Cerebellar cortex (tissue), 1 donor: ENCODE results near the gene LAMP2.

Experiments
- DNase-seq: peaks from one replicate; pipeline ENCODE4 v3.0.0-alpha.2; 2015; ENCODE audit warnings: low spot score

LAMP2 gene

GRCh38 chrX:120456973-120457372 lies 12.1 kb downstream of the LAMP2 start:
- no peak for DNase-seq

- DNase-seq = no peak
Measured at GRCh38 chrX:120453985-120454384, 15.1 kb downstream of the LAMP2 start.

GRCh38 chrX:120452131-120452530 lies 17.0 kb downstream of the LAMP2 start:
- peak; percentile 64 for DNase-seq

GRCh38 chrX:120450163-120450562 lies 18.9 kb downstream of the LAMP2 start:
- no peak for DNase-seq

- peak; percentile 3 for DNase-seq
Measured at GRCh38 chrX:120446498-120446897, 22.6 kb downstream of the LAMP2 start.

GRCh38 chrX:120439921-120440320 lies 29.2 kb downstream of the LAMP2 start:
- no peak for DNase-seq

GRCh38 chrX:120429776-120430540 lies 39.1 kb downstream of the LAMP2 start:
- no peak for DNase-seq

GRCh38 chrX:120428309-120428708 lies 40.8 kb downstream of the LAMP2 start:
- DNase-seq = no peak

- DNase-seq = no peak
Measured at GRCh38 chrX:120426599-120426998, 42.5 kb downstream of the LAMP2 start.

- no peak for DNase-seq
Measured at GRCh38 chrX:120419463-120419862, 49.6 kb downstream of the LAMP2 start.

- DNase-seq = no peak
Measured at GRCh38 chrX:120408168-120408567, 60.9 kb downstream of the LAMP2 start.

- DNase-seq = no peak
Measured at GRCh38 chrX:120406638-120407037, 62.5 kb downstream of the LAMP2 start.

GRCh38 chrX:120402369-120402768 lies 66.7 kb downstream of the LAMP2 start:
- no peak for DNase-seq

GRCh38 chrX:120401301-120401700 lies 67.8 kb downstream of the LAMP2 start:
- DNase-seq = no peak

- peak; percentile 1 for DNase-seq
Measured at GRCh38 chrX:120380699-120381098, 88.4 kb downstream of the LAMP2 start.

- DNase-seq = no peak
Measured at GRCh38 chrX:120379937-120380681, 89.0 kb downstream of the LAMP2 start.

GRCh38 chrX:120378570-120378969 lies 90.5 kb downstream of the LAMP2 start:
- DNase-seq = no peak
